GM12878 (cell line): ENCODE measurements around the gene FAM47B. TPM values are rescaled to one million over a fixed set of nuclear protein-coding genes. Genes with fewer than 3 reads are reported as not detected.

Experiments used
- ATAC-seq: fragments of 200-7000 bp; cut with Tn5 transposase; 3 replicates; pipeline ENCODE4 v1.9.1; 2020; ENCODE audit warnings: mild to moderate bottlenecking, moderate library complexity
- BruUV-seq: library from RNA; stranded (reverse); fragments of 400-500 nt; replicated peaks from 2 replicates; lab custom pipeline; 2021; lab: Mats Ljungman, UMichigan
- CTCF ChIA-PET: fragments of 300-600 bp; sonication (Branson Sonifier 250); formaldehyde crosslinking; extraction: SDS; loops from one replicate; lab custom pipeline; 2021; ENCODE audit warnings: inconsistent platforms; lab: Yijun Ruan, JAX
- POLR2A ChIA-PET: fragments of 350-600 bp; formaldehyde crosslinking; extraction: SDS; loops from one replicate; lab custom pipeline; 2021; ENCODE audit warnings: inconsistent platforms; lab: Charles Lee
- RAD21 ChIA-PET: fragments of 300-600 bp; sonication (Branson Sonifier 250); formaldehyde crosslinking; loops from one replicate; lab custom pipeline; 2023; ENCODE audit warnings: antibody characterized with exemption; ENCODE audit not compliant: unreplicated experiment; lab: Charles Lee
- SMC1A ChIA-PET: fragments of 300-600 bp; sonication (Branson Sonifier 250); formaldehyde crosslinking; loops from one replicate; lab custom pipeline; 2023; ENCODE audit not compliant: unreplicated experiment, uncharacterized antibody; lab: Charles Lee
- DNase-seq: peaks from one replicate; pipeline ENCODE4 v3.0.0-alpha.2; 2011; ENCODE audit warnings: low read depth, low spot score
- FAIRE-seq: peaks from 3 replicates; lab custom pipeline; 2011; peaks lifted over from hg19 to GRCh38; lab: Jason Lieb, UNC
- H2AFZ ChIP-seq: 2 replicates; pipeline ENCODE4 v1.6.0; 2011; ENCODE audit warnings: low read depth, low read length, control low read depth; ENCODE audit not compliant: control insufficient read depth
- H3K27ac ChIP-seq: 2 replicates; pipeline ENCODE4 v1.5.1; 2011; ENCODE audit warnings: control low read depth; ENCODE audit not compliant: control insufficient read depth, insufficient read depth
- H3K27me3 ChIP-seq, 2 experiments: replicated peaks in 1 of 2; 2 replicates each; pipeline versions ENCODE4 v1.6.0 to v1.6.1; 2011; ENCODE audit warnings: low read length in 1 of 2; ENCODE audit not compliant: control insufficient read depth in 2 of 2, insufficient read depth in 2 of 2
- H3K36me3 ChIP-seq, 2 experiments: 2 replicates each; pipeline ENCODE4 v1.5.1; 2011; ENCODE audit warnings: low read length in 1 of 2; ENCODE audit not compliant: control insufficient read depth in 2 of 2, insufficient read depth in 2 of 2
- H3K4me1 ChIP-seq: 2 replicates; pipeline ENCODE4 v1.6.1; 2011; ENCODE audit warnings: mild to moderate bottlenecking, low read length, moderate library complexity, mixed read lengths; ENCODE audit not compliant: control insufficient read depth, insufficient read depth
- H3K4me2 ChIP-seq: 2 replicates; pipeline ENCODE4 v1.6.0; 2011; ENCODE audit warnings: control low read depth; ENCODE audit not compliant: control insufficient read depth, insufficient read depth
- H3K4me3 ChIP-seq: fragments of 200-600 bp; sonication (generic); 2 replicates; pipeline ENCODE4 v1.5.1; 2016
- H3K79me2 ChIP-seq: 2 replicates; pipeline ENCODE4 v1.6.0; 2011; ENCODE audit warnings: low read length; ENCODE audit not compliant: control insufficient read depth, insufficient read depth
- H3K9ac ChIP-seq: 2 replicates; pipeline ENCODE4 v1.8.0; 2011; ENCODE audit warnings: low read length, control low read depth, mixed read lengths; ENCODE audit not compliant: control insufficient read depth, insufficient read depth
- H3K9me3 ChIP-seq: replicated peaks from 3 replicates; pipeline ENCODE4 v1.5.1; 2011; ENCODE audit warnings: mild to moderate bottlenecking, low read length; ENCODE audit not compliant: control insufficient read depth, insufficient read depth
- H4K20me1 ChIP-seq: 2 replicates; pipeline ENCODE4 v1.6.0; 2011; ENCODE audit not compliant: control insufficient read depth, insufficient read depth
- EP300 ChIP-seq, 2 experiments: fragments of 150-350 bp in 1 of 2; IDR thresholded peaks; 2 replicates each; pipeline ENCODE4 v1.6.1; 2011 to 2012; ENCODE audit warnings: low read depth in 2 of 2, low read length in 2 of 2, borderline replicate concordance in 1 of 2, improper control_type of control experiment in 1 of 2, inconsistent platforms in 1 of 2; ENCODE audit not compliant: control insufficient read depth in 1 of 2
- ETV6 ChIP-seq, 2 experiments: fragments of 450-650 bp in 1 of 2; IDR thresholded peaks in 1 of 2; conservative IDR thresholded peaks in 1 of 2; 2 replicates each; pipeline ENCODE4 v1.6.1; 2014; ENCODE audit warnings: antibody characterized with exemption in 1 of 2, borderline replicate concordance in 1 of 2, low read depth in 1 of 2, mild to moderate bottlenecking in 1 of 2, moderate library complexity in 1 of 2
- SMARCA5 ChIP-seq: fragments of 450-650 bp; IDR thresholded peaks from 2 replicates; pipeline ENCODE4 v1.6.1; 2017; ENCODE audit warnings: mild to moderate bottlenecking
- YBX1 ChIP-seq: fragments of 450-650 bp; IDR thresholded peaks from 2 replicates; pipeline ENCODE4 v1.6.1; 2016; ENCODE audit warnings: antibody characterized with exemption
- WGBS: methylation state at CpG from one replicate; pipeline ENCODE4 v1.1.6; 2016; ENCODE audit warnings: low lambda C conversion rate; ENCODE audit not compliant: insufficient replicate concordance, insufficient coverage; ENCODE audit errors: missing lambda C conversion rate; 5-methylcytosine and 5-hydroxymethylcytosine counted together
- in situ Hi-C: fragments of 300-500 bp; cut with MboI; formaldehyde crosslinking; loops from 9 replicates; pipeline ENCODE4 v1.14.3; 2018; ENCODE audit warnings: mixed read lengths
- intact Hi-C: fragments of 100-400 bp; cut with micrococcal nuclease; formaldehyde crosslinking; loops from one replicate; pipeline ENCODE4 v1.14.2; 2022; ENCODE audit not compliant: unreplicated experiment
- polyA plus RNA-seq, 11 experiments: library from polyadenylated mRNA; depleted of rRNA in 4 of 11; unstranded in 6 of 11; stranded (reverse) in 5 of 11; fragments of >200 nt; fragmentation: Nextera tagmentation in 4 of 11; fragmentation: Illumina TruSeq in 1 of 11; extraction: Ambion mirVana in 4 of 11; extraction: Trizol in 1 of 11; gene quantifications; 1 replicate in 1 of 11; 2 replicates in 10 of 11; pipeline versions ENCODE4 v1.2.1 to v1.2.3, GENCODE V29; 2011 to 2016; ENCODE audit warnings: inconsistent platforms in 2 of 11, missing spikeins in 2 of 11, low read depth in 1 of 11
- total RNA-seq, 4 experiments: library from RNA; depleted of rRNA in 3 of 4; stranded (reverse); fragments of >200 nt in 3 of 4; fragmentation: Illumina TruSeq in 1 of 4; extraction: Trizol in 1 of 4; gene quantifications; 2 replicates each; pipeline versions ENCODE4 v1.2.1 to v1.2.3, GENCODE V29; 2013 to 2021
- TF ChIP-seq, protein P1 (sequence below), 3 experiments: IDR thresholded peaks in 2 of 3; conservative IDR thresholded peaks in 1 of 3; 2 replicates each; pipeline ENCODE4 v1.5.1; 2011; ENCODE audit warnings: low read depth in 3 of 3, low read length in 3 of 3, mild to moderate bottlenecking in 3 of 3, control low read depth in 2 of 3, moderate library complexity in 2 of 3, inconsistent platforms in 1 of 3, mixed read lengths in 1 of 3; ENCODE audit not compliant: control insufficient read depth in 2 of 3, insufficient read depth in 1 of 3; ENCODE audit errors: extremely low read depth in 1 of 3
- TF ChIP-seq, protein P2 (sequence below): IDR thresholded peaks from 2 replicates; pipeline ENCODE4 v1.6.1; 2012; ENCODE audit warnings: low read length, inconsistent platforms

The FAM47B gene
- total and polyA plus RNA-seq, 10 of the 15 experiments (the other 5 are each of a cell fraction or from before 2014, with no cell fraction given): not detected

GRCh38 chrX:34918856-34919255, 23.7 kb upstream of the FAM47B start:
- H3K9me3 ChIP-seq: no peaks in the 10 kb centered on the region
- no peak overlapping the region for H3K9ac ChIP-seq
- no peaks in the 10 kb centered on the region for H3K36me3 ChIP-seq
- 89% methylated on average over 1 of the region's 1 CpG for WGBS
- no peak overlapping the region for H2AFZ ChIP-seq
- H3K4me1 ChIP-seq: no peaks in the 10 kb centered on the region
- no peak overlapping the region for H3K4me2 ChIP-seq
- intact Hi-C loops (no loop called here), in situ Hi-C loops (no loop called here)
- no peak overlapping the region for H3K27ac ChIP-seq
- ChIA-PET SMC1A (no interaction called here), RAD21 (no interaction called here), POLR2A (no interaction called here), CTCF (no interaction called here)
- H3K79me2 ChIP-seq: no peaks in the 10 kb centered on the region
- ATAC-seq: 0 out of 3 replicates have a peak, but pooled peaks have one; percentile 35
- no peaks in the 10 kb centered on the region for H4K20me1 ChIP-seq
- no peak for TF ChIP-seq EP300 (IDR thresholded peaks at IDR 0.05; ENCODE audit: borderline replicate concordance in 1 of 2, control insufficient read depth in 1 of 2, low read depth in 2 of 2, low read length in 2 of 2)
- TF ChIP-seq, protein P1, sequence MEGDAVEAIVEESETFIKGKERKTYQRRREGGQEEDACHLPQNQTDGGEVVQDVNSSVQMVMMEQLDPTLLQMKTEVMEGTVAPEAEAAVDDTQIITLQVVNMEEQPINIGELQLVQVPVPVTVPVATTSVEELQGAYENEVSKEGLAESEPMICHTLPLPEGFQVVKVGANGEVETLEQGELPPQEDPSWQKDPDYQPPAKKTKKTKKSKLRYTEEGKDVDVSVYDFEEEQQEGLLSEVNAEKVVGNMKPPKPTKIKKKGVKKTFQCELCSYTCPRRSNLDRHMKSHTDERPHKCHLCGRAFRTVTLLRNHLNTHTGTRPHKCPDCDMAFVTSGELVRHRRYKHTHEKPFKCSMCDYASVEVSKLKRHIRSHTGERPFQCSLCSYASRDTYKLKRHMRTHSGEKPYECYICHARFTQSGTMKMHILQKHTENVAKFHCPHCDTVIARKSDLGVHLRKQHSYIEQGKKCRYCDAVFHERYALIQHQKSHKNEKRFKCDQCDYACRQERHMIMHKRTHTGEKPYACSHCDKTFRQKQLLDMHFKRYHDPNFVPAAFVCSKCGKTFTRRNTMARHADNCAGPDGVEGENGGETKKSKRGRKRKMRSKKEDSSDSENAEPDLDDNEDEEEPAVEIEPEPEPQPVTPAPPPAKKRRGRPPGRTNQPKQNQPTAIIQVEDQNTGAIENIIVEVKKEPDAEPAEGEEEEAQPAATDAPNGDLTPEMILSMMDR (IDR thresholded peaks at IDR 0.05 in 2 of 3, conservative IDR thresholded peaks at IDR 0.05 in 1 of 3; ENCODE audit: control insufficient read depth in 2 of 3, extremely low read depth in 1 of 3, insufficient read depth in 1 of 3, low read depth in 3 of 3, low read length in 3 of 3): peak in 1 of 3 experiments; percentile 24; a peak in 1 of 6 replicates
- no peak for TF ChIP-seq YBX1
- TF ChIP-seq, protein P2, sequence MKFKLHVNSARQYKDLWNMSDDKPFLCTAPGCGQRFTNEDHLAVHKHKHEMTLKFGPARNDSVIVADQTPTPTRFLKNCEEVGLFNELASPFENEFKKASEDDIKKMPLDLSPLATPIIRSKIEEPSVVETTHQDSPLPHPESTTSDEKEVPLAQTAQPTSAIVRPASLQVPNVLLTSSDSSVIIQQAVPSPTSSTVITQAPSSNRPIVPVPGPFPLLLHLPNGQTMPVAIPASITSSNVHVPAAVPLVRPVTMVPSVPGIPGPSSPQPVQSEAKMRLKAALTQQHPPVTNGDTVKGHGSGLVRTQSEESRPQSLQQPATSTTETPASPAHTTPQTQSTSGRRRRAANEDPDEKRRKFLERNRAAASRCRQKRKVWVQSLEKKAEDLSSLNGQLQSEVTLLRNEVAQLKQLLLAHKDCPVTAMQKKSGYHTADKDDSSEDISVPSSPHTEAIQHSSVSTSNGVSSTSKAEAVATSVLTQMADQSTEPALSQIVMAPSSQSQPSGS: no peak
- no peak for TF ChIP-seq ETV6 (conservative IDR thresholded peaks at IDR 0.05 in 1 of 2, IDR thresholded peaks at IDR 0.05 in 1 of 2; ENCODE audit: borderline replicate concordance in 1 of 2, low read depth in 1 of 2)
- TF ChIP-seq SMARCA5: no peak
- BruUV-seq: no TSS peak
- no peak for FAIRE-seq
- no peaks in the 10 kb centered on the region for H3K27me3 ChIP-seq
- H3K4me3 ChIP-seq: no peak overlapping the region
- no peak for DNase-seq
